ENCODE results near the gene PPM1L.

PPM1L gene

DNA sequence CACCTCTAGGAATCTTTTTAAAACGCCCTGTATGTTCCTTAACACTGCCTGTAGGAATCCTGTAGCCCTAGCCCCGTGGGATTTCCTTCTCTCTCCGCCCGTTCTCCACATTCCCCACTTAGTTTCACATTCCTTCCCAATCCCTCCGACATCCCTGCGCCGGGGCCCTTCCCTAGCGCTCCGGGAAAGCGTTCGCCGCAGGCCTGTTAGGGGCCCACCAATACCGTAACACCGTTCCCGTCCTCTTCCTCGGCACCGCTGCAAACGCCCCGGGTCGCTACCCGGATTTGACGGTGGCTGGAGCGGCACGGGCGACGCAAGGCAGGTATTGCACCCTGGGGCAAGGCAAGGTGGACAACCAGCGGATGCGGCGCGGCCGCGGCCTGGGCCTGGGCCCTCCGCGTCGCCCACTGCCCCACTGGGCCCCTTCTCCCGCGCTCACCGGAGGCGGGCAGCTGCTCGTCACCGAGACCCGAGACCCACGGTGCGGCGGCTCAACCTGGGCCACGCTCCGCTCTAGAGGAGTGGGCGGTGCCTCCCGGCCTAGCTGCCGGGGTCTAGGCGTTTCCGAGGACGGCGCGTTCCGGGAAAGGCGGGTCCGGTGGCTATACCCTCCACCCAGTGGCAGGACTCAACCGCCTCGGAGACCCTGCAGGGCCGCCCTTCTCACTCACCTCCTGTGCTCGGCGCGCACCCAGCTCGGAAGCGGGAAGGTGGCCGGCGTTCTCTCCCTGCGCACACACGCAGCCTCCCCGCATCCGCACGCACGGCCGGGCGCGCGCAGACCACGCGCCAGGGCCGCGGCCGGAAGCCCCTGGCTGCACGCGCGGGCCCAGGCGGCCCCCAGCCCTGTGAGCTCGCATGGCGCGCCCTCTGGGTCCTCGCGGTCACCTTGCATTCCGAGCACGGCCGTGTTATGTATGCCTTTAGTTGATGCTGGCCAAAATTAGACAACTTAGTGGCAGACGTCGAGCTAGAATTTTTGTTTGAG, 348.8 kb downstream of the PPM1L start, which contains the start of gene B3GALNT1:
Gene B3GALNT1, minus strand, starts transcription at position 789 of the 991 bp plus-strand sequence. CDS start 18,595 bp downstream, outside the sequence.
- peak; percentile 83 for DNase-seq

DNA sequence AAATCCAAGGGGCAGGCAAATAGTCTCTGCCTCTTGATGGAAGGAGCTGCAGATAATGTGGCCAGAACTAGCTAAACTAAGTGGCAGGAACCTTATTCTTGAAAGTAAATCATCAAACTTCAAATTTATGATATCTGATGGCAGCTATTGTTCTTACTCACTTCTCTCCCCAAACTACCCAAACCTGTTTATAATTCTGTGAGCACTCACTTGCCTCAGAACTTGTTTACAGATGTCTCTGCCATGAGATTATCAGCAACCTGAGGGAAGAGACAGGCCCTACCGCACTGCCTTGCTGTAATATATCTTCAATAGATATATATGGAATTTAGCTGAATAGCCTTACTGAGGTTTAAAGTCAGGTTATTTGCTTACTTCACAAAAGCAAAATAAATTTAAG, 351.3 kb downstream of the PPM1L start:
- DNase-seq: no peak

- peak; percentile 70 for DNase-seq
Observed at GRCh38 chr3:161108840-161109239, 352.8 kb downstream of the PPM1L start.

GRCh38 chr3:161117646-161118045, 361.6 kb downstream of the PPM1L start:
- no peak for DNase-seq

- DNase-seq: no peak
Observed at GRCh38 chr3:161126495-161126894, 370.5 kb downstream of the PPM1L start.
